Hepatocyte (in vitro differentiated cells): ENCODE measurements around the gene NUMA1. TPM values are rescaled to one million over a fixed set of nuclear protein-coding genes. Genes with fewer than 3 reads are reported as not detected.
A peak's percentile ranks its signal among the peaks of the same experiment; 100 is the strongest.

Experiments
- DNase-seq: peaks from one replicate; pipeline ENCODE4 v3.0.0-alpha.2; 2016; ENCODE audit warnings: low spot score
- H2AFZ ChIP-seq: fragments of 200-600 bp; sonication (generic); 2 replicates; pipeline ENCODE4 v1.6.0; 2016; ENCODE audit warnings: antibody characterized with exemption, mild to moderate bottlenecking
- H3K27ac ChIP-seq: fragments of 200-600 bp; sonication (generic); 2 replicates; pipeline ENCODE4 v1.5.1; 2016; ENCODE audit warnings: mild to moderate bottlenecking
- H3K27me3 ChIP-seq: fragments of 200-600 bp; sonication (generic); 2 replicates; pipeline ENCODE4 v1.6.1; 2016
- H3K36me3 ChIP-seq: fragments of 200-600 bp; sonication (generic); replicated peaks from 2 replicates; pipeline ENCODE4 v1.5.1; 2016; ENCODE audit warnings: low read depth; ENCODE audit not compliant: insufficient read depth
- H3K4me1 ChIP-seq: fragments of 200-600 bp; sonication (generic); 2 replicates; pipeline ENCODE4 v1.5.1; 2016; ENCODE audit warnings: mild to moderate bottlenecking, moderate library complexity; ENCODE audit not compliant: insufficient read depth
- H3K4me2 ChIP-seq: fragments of 200-600 bp; sonication (generic); 2 replicates; pipeline ENCODE4 v1.6.0; 2016
- H3K4me3 ChIP-seq: fragments of 200-600 bp; sonication (generic); 2 replicates; pipeline ENCODE4 v1.5.1; 2016; ENCODE audit warnings: mild to moderate bottlenecking
- H3K79me2 ChIP-seq: fragments of 200-600 bp; sonication (generic); 2 replicates; pipeline ENCODE4 v1.6.0; 2017; ENCODE audit warnings: mild to moderate bottlenecking
- H3K9me2 ChIP-seq: fragments of 200-600 bp; sonication (generic); replicated peaks from 2 replicates; pipeline ENCODE4 v1.6.0; 2017; ENCODE audit warnings: mild to moderate bottlenecking; ENCODE audit not compliant: insufficient read depth
- H3K9me3 ChIP-seq: fragments of 200-600 bp; sonication (generic); 2 replicates; pipeline ENCODE4 v1.5.1; 2016; ENCODE audit warnings: low read depth, mild to moderate bottlenecking
- H4K20me1 ChIP-seq: fragments of 200-600 bp; sonication (generic); 2 replicates; pipeline ENCODE4 v1.6.0; 2016; ENCODE audit warnings: mild to moderate bottlenecking; ENCODE audit not compliant: insufficient read depth, poor library complexity, severe bottlenecking
- CTCF ChIP-seq: fragments of 200-600 bp; sonication (generic); IDR thresholded peaks from 2 replicates; pipeline ENCODE4 v1.5.1; 2016; ENCODE audit warnings: antibody characterized with exemption, mild to moderate bottlenecking; ENCODE audit not compliant: poor library complexity
- EZH2 ChIP-seq: fragments of 200-600 bp; sonication (generic); IDR thresholded peaks from 2 replicates; pipeline ENCODE4 v1.6.1; 2016; ENCODE audit warnings: antibody characterized with exemption, mild to moderate bottlenecking, borderline replicate concordance
- EZH2phosphoT487 ChIP-seq: fragments of 200-600 bp; sonication (generic); IDR thresholded peaks from one replicate; pipeline ENCODE4 v1.6.1; 2018; ENCODE audit warnings: antibody characterized with exemption, mild to moderate bottlenecking, low read depth, moderate library complexity; ENCODE audit not compliant: unreplicated experiment, severe bottlenecking
- WGBS: methylation state at CpG from one replicate; pipeline ENCODE4 v1.1.6; 2016; ENCODE audit warnings: low lambda C conversion rate; ENCODE audit errors: missing lambda C conversion rate; 5-methylcytosine and 5-hydroxymethylcytosine counted together
- polyA plus RNA-seq: library from polyadenylated mRNA; unstranded; fragments of >200 nt; fragmentation: Nextera tagmentation; extraction: Ambion mirVana; gene quantifications from 2 replicates; pipeline ENCODE4 v1.2.1, GENCODE V29; 2016
- total RNA-seq: library from RNA; depleted of rRNA; stranded (reverse); fragments of >200 nt; gene quantifications from 2 replicates; pipeline ENCODE4 v1.2.3, GENCODE V29; 2014

Gene NUMA1
- total and polyA plus RNA-seq, 2 experiments from 2014 or later: 103 to 140 TPM

GRCh38 chr11:72102946-72103753 is 22.8 kb upstream of the NUMA1 start, which contains the start of gene LAMTOR1:
LAMTOR1 (minus strand) TSS chr11:72103297; CDS start chr11:72103224, 73 bp downstream.
- H3K4me3 ChIP-seq: peak within 1 kb of the TSS; percentile 81
- H3K9me3 ChIP-seq: no peaks in the 10 kb centered on the region
- no peaks in the 10 kb centered on the region for H3K36me3 ChIP-seq
- peaks cover 37% of the 10 kb centered on the region for H3K79me2 ChIP-seq
- peak within 1 kb of the TSS; percentile 62 for H2AFZ ChIP-seq
- H3K4me2 ChIP-seq: peak within 1 kb of the TSS; percentile 88
- TF ChIP-seq EZH2 (no peak), CTCF (peak; percentile 28), EZH2phosphoT487 (no peak)
- no peaks in the 10 kb centered on the region for H3K27me3 ChIP-seq
- WGBS: 6% methylated on average over 41 of the region's 64 CpGs
- peaks cover 22% of the 10 kb centered on the region for H3K4me1 ChIP-seq
- peak; percentile 100 for DNase-seq
- H3K9me2 ChIP-seq: no peaks in the 10 kb centered on the region
- peak within 1 kb of the TSS; percentile 97 for H3K27ac ChIP-seq
- H4K20me1 ChIP-seq: no peaks in the 10 kb centered on the region

- peak overlapping the region; percentile 97 for H3K27ac ChIP-seq
- no peaks in the 10 kb centered on the region for H3K27me3 ChIP-seq
- peaks cover 22% of the 10 kb centered on the region for H3K4me1 ChIP-seq
- TF ChIP-seq EZH2phosphoT487 (no peak), EZH2 (no peak), CTCF (no peak)
- H3K79me2 ChIP-seq: peaks cover 37% of the 10 kb centered on the region
- no peaks in the 10 kb centered on the region for H4K20me1 ChIP-seq
- no peaks in the 10 kb centered on the region for H3K9me3 ChIP-seq
- no peaks in the 10 kb centered on the region for H3K36me3 ChIP-seq
- peak overlapping the region; percentile 53 for H2AFZ ChIP-seq
- H3K4me3 ChIP-seq: peak overlapping the region; percentile 81
- DNase-seq: no peak
- H3K9me2 ChIP-seq: no peaks in the 10 kb centered on the region
- WGBS: 7% methylated on average over 9 of the region's 9 CpGs
- H3K4me2 ChIP-seq: peak overlapping the region; percentile 88
Measured at GRCh38 chr11:72102631-72102945, 22.2 kb upstream of the NUMA1 start.

GRCh38 chr11:72102162-72102561 is 21.8 kb upstream of the NUMA1 start:
- Histone ChIP-seq H3K27ac (peak overlapping the region; percentile 97), H2AFZ (no peak overlapping the region), H3K9me2 (no peaks in the 10 kb centered on the region), H3K4me3 (peak overlapping the region; percentile 81), H3K4me2 (peak overlapping the region; percentile 88), H3K79me2 (peaks cover 37% of the 10 kb centered on the region), H3K4me1 (peaks cover 22% of the 10 kb centered on the region), H4K20me1 (no peaks in the 10 kb centered on the region), H3K9me3 (no peaks in the 10 kb centered on the region), H3K27me3 (no peaks in the 10 kb centered on the region), H3K36me3 (no peaks in the 10 kb centered on the region)
- 53% methylated on average over 4 of the region's 4 CpGs for WGBS
- DNase-seq: no peak
- no peak for TF ChIP-seq CTCF
- TF ChIP-seq EZH2: no peak
- no peak for TF ChIP-seq EZH2phosphoT487
